Endothelial cell of umbilical vein (primary cell): Measurements from ENCODE around the gene UBAC1.

ENCODE experiments used
- CTCF ChIP-seq, 2 donors: IDR thresholded peaks; 1 replicate in 1 of 2; 2 replicates in 1 of 2; pipeline ENCODE4 v1.5.1; 2011; ENCODE audit warnings: low read length in 2 of 2, mild to moderate bottlenecking in 2 of 2, moderate library complexity in 2 of 2, control low read depth in 1 of 2, inconsistent platforms in 1 of 2, low read depth in 1 of 2; ENCODE audit not compliant: insufficient read depth in 1 of 2; ENCODE audit errors: extremely low read depth in 1 of 2
- EZH2 ChIP-seq: IDR thresholded peaks from 2 replicates; pipeline ENCODE4 v1.6.1; 2012; ENCODE audit warnings: borderline replicate concordance, low read depth, mild to moderate bottlenecking, moderate library complexity, low read length, inconsistent platforms; ENCODE audit not compliant: severe bottlenecking
- MAX ChIP-seq: IDR thresholded peaks from 2 replicates; pipeline ENCODE4 v1.6.1; 2011; ENCODE audit not compliant: insufficient read depth, insufficient read length
- MYC ChIP-seq: IDR thresholded peaks from one replicate; pipeline ENCODE4 v1.6.1; 2011; ENCODE audit warnings: mild to moderate bottlenecking, low read depth, low read length
- POLR2A ChIP-seq: IDR thresholded peaks from 2 replicates; pipeline ENCODE4 v1.6.1; 2012; ENCODE audit warnings: low read depth, mild to moderate bottlenecking, control low read depth, low read length
- POLR2AphosphoS5 ChIP-seq: IDR thresholded peaks from 2 replicates; pipeline ENCODE4 v1.6.1; 2012; ENCODE audit warnings: low read depth, mild to moderate bottlenecking, control low read depth, low read length, moderate library complexity; ENCODE audit not compliant: insufficient read depth

GRCh38 chr9:135974220-135974573 is 13.0 kb upstream of the UBAC1 start:
- TF ChIP-seq CTCF (IDR thresholded peaks at IDR 0.05; ENCODE audit: extremely low read depth in 1 of 2, insufficient read depth in 1 of 2, low read depth in 1 of 2, low read length in 2 of 2) (peak in 1 of 2 donors; percentile 17), POLR2A (no peak), MAX (no peak), POLR2AphosphoS5 (no peak), EZH2 (no peak), MYC (no peak)
